ENCODE data around the gene ODAD4.

DNA sequence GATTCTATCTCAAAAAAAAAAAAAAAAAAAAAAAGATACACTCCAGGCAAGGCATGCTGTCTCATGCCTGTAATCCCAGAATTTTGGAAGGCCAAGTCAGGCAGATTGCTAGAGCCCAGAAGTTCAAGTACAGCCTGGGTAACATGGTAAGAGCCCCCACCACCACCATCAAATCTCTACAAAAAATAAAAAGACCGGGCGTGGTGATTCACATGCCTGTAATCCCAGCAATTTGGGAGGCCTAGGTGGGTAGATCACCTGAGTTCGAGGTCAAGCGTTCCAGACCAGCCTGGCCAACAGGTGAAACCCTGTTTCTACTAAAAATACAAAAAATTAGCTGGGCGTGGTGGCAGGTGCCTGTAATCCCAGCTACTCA is 9.8 kb upstream of the ODAD4 start:
- TF ChIP-seq, protein P1, sequence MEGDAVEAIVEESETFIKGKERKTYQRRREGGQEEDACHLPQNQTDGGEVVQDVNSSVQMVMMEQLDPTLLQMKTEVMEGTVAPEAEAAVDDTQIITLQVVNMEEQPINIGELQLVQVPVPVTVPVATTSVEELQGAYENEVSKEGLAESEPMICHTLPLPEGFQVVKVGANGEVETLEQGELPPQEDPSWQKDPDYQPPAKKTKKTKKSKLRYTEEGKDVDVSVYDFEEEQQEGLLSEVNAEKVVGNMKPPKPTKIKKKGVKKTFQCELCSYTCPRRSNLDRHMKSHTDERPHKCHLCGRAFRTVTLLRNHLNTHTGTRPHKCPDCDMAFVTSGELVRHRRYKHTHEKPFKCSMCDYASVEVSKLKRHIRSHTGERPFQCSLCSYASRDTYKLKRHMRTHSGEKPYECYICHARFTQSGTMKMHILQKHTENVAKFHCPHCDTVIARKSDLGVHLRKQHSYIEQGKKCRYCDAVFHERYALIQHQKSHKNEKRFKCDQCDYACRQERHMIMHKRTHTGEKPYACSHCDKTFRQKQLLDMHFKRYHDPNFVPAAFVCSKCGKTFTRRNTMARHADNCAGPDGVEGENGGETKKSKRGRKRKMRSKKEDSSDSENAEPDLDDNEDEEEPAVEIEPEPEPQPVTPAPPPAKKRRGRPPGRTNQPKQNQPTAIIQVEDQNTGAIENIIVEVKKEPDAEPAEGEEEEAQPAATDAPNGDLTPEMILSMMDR (IDR thresholded peaks at IDR 0.05), result no peak
- TF ChIP-seq POLR2AphosphoS5 (IDR thresholded peaks at IDR 0.05; ENCODE audit: low read depth, low read length) (no peak), YY1 (IDR thresholded peaks at IDR 0.05; ENCODE audit: low read depth) (no peak), JUND (IDR thresholded peaks at IDR 0.05) (no peak), TAF1 (IDR thresholded peaks at IDR 0.05; ENCODE audit: borderline replicate concordance, low read depth, low read length) (no peak), IRF3 (IDR thresholded peaks at IDR 0.05; ENCODE audit: low read depth, low read length) (no peak), USF2 (IDR thresholded peaks at IDR 0.05; ENCODE audit: borderline replicate concordance, low read depth, low read length) (no peak), ELF1 (IDR thresholded peaks at IDR 0.05) (no peak), RFX5 (IDR thresholded peaks at IDR 0.05; ENCODE audit: low read length) (no peak), EP300 (IDR thresholded peaks at IDR 0.05; ENCODE audit: borderline replicate concordance in 1 of 2, low read depth in 1 of 2, low read length in 1 of 2) (no peak), CHD2 (IDR thresholded peaks at IDR 0.05; ENCODE audit: low read length, partially characterized antibody) (no peak), EZH2phosphoT487 (IDR thresholded peaks at IDR 0.05; ENCODE audit: borderline replicate concordance, low read depth) (no peak), RXRA (IDR thresholded peaks at IDR 0.05; ENCODE audit: borderline replicate concordance, low read depth) (no peak)
- TF ChIP-seq, protein P2, sequence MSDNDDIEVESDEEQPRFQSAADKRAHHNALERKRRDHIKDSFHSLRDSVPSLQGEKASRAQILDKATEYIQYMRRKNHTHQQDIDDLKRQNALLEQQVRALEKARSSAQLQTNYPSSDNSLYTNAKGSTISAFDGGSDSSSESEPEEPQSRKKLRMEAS (IDR thresholded peaks at IDR 0.05; ENCODE audit: low read depth), result no peak
